Measurements from ENCODE around the gene CD300A. TPM values are rescaled to one million over a fixed set of nuclear protein-coding genes. Genes with fewer than 3 reads are reported as not detected.

CD300A gene
- total and polyA plus RNA-seq, 2 donors (not counting 3 experiments of a cell fraction or from before 2014, with no cell fraction given), result not detected

GRCh38 chr17:74520016-74520434 is 53.6 kb downstream of the CD300A start:
- CTCF ChIA-PET, result no interaction called here
- intact Hi-C loops (cut with micrococcal nuclease) (no loop called here), dilution Hi-C loops (cut with MboI; ENCODE audit: extremely low pct_ligation_motif_present, low sequenced_read_pairs) (no loop called here)
- Histone ChIP-seq H3K4me2 (ENCODE audit: insufficient read depth, low read length) (no peak overlapping the region), H3K36me3 (ENCODE audit: control insufficient read depth in 2 of 2, extremely low read depth in 1 of 2, insufficient read depth in 2 of 2, low read length in 2 of 2) (no peaks in the 10 kb centered on the region), H3K79me2 (ENCODE audit: control insufficient read depth, insufficient read depth, low read length) (no peaks in the 10 kb centered on the region), H3K9ac (replicated peaks; ENCODE audit: extremely low read depth, insufficient read depth, low read length) (no peak overlapping the region), H3K4me1 (ENCODE audit: control insufficient read depth, extremely low read depth, insufficient read depth, low read length) (no peaks in the 10 kb centered on the region), H3K9me3 (replicated peaks; ENCODE audit: control insufficient read depth, insufficient read depth, low read length) (peaks cover 2% of the 10 kb centered on the region), H3K27me3 (ENCODE audit: control insufficient read depth in 2 of 2, insufficient read depth in 2 of 2, low read length in 2 of 2) (no peaks in the 10 kb centered on the region), H4K20me1 (replicated peaks; ENCODE audit: control insufficient read depth, extremely low read depth, insufficient read depth, low read length) (no peaks in the 10 kb centered on the region), H2AFZ (ENCODE audit: low read depth, low read length) (no peak overlapping the region), H3K27ac (ENCODE audit: insufficient read depth, low read depth, low read length) (no peak overlapping the region), H3K9me1 (replicated peaks; ENCODE audit: control insufficient read depth, extremely low read depth, insufficient read depth, low read length) (no peaks in the 10 kb centered on the region), H3K4me3 (replicated peaks in 1 of 3; ENCODE audit: insufficient read depth in 1 of 3, low read depth in 1 of 3, low read length in 3 of 3) (no peak overlapping the region)
- no peak for DNase-seq (ENCODE audit: low read depth, low spot score)
- FAIRE-seq, result no peak
- POLR2A ChIA-PET, result no interaction called here
- TF ChIP-seq MYC (IDR thresholded peaks at IDR 0.05; ENCODE audit: low read depth, low read length) (no peak), JUN (IDR thresholded peaks at IDR 0.05; ENCODE audit: borderline replicate concordance, insufficient read depth, insufficient read length, low read depth) (no peak), EZH2 (IDR thresholded peaks at IDR 0.05; ENCODE audit: borderline replicate concordance, low read depth, low read length, severe bottlenecking) (no peak), FOS (IDR thresholded peaks at IDR 0.05; ENCODE audit: borderline replicate concordance, insufficient read depth, low read length) (no peak)
- BruUV-seq (replicated peaks), result no TSS peak

GRCh38 chr17:74520790-74521480 is 54.5 kb downstream of the CD300A start:
- no TSS peak for BruUV-seq (replicated peaks)
- Histone ChIP-seq H3K79me2 (ENCODE audit: control insufficient read depth, insufficient read depth, low read length) (no peaks in the 10 kb centered on the region), H3K4me3 (replicated peaks in 1 of 3; ENCODE audit: insufficient read depth in 1 of 3, low read depth in 1 of 3, low read length in 3 of 3) (no peak overlapping the region), H3K36me3 (ENCODE audit: control insufficient read depth in 2 of 2, extremely low read depth in 1 of 2, insufficient read depth in 2 of 2, low read length in 2 of 2) (no peaks in the 10 kb centered on the region), H2AFZ (ENCODE audit: low read depth, low read length) (no peak overlapping the region), H3K4me2 (ENCODE audit: insufficient read depth, low read length) (no peak overlapping the region), H3K4me1 (ENCODE audit: control insufficient read depth, extremely low read depth, insufficient read depth, low read length) (no peaks in the 10 kb centered on the region), H3K27me3 (ENCODE audit: control insufficient read depth in 2 of 2, insufficient read depth in 2 of 2, low read length in 2 of 2) (no peaks in the 10 kb centered on the region), H3K27ac (ENCODE audit: insufficient read depth, low read depth, low read length) (no peak overlapping the region), H3K9ac (replicated peaks; ENCODE audit: extremely low read depth, insufficient read depth, low read length) (no peak overlapping the region), H4K20me1 (replicated peaks; ENCODE audit: control insufficient read depth, extremely low read depth, insufficient read depth, low read length) (no peaks in the 10 kb centered on the region), H3K9me1 (replicated peaks; ENCODE audit: control insufficient read depth, extremely low read depth, insufficient read depth, low read length) (no peaks in the 10 kb centered on the region), H3K9me3 (replicated peaks; ENCODE audit: control insufficient read depth, insufficient read depth, low read length) (peaks cover 2% of the 10 kb centered on the region)
- TF ChIP-seq MAX (IDR thresholded peaks at IDR 0.05; ENCODE audit: insufficient read depth, insufficient read length) (no peak), CTCF (IDR thresholded peaks at IDR 0.05; ENCODE audit: extremely low read depth in 1 of 2, insufficient read depth in 1 of 2, low read depth in 1 of 2, low read length in 2 of 2) (no peak), POLR2A (IDR thresholded peaks at IDR 0.05; ENCODE audit: low read depth, low read length) (no peak)
- DNase-seq (ENCODE audit: low read depth, low spot score) (no peak), FAIRE-seq (no peak)
- ChIA-PET CTCF (no interaction called here), POLR2A (no interaction called here)
- dilution Hi-C loops (cut with MboI; ENCODE audit: extremely low pct_ligation_motif_present, low sequenced_read_pairs), result no loop called here
- intact Hi-C loops (cut with micrococcal nuclease), result no loop called here

All from endothelial cell of umbilical vein (primary cell).